ENCODE measurements around the gene MAPK10. TPM values are rescaled to one million over a fixed set of nuclear protein-coding genes. Genes with fewer than 3 reads are reported as not detected.
A peak's percentile ranks its signal among the peaks of the same experiment; 100 is the strongest.

The MAPK10 gene
- total and polyA plus RNA-seq, 10 of the 15 experiments (the other 5 are each of a cell fraction or from before 2014, with no cell fraction given) = 1.1 to 4.2 (median 2.4) TPM

- no peak for TF ChIP-seq ZBTB40 (IDR thresholded peaks at IDR 0.05; ENCODE audit: borderline replicate concordance)
- no peak for TF ChIP-seq SREBF1 (IDR thresholded peaks at IDR 0.05; ENCODE audit: low read length)
These were observed 404.1 kb downstream of the MAPK10 start (continued) for GRCh38 chr4:85955620-85956292.

GRCh38 chr4:85953651-85954018 lies 406.2 kb downstream of the MAPK10 start:
- intact Hi-C loops (cut with micrococcal nuclease; ENCODE audit: unreplicated experiment) (loop anchor here (2.0 kb wide), 1 partner anchor 13 kb away; no protein-coding TSS in a partner anchor), in situ Hi-C loops (cut with MboI) (no loop called here)
- no peaks in the 10 kb centered on the region for H3K79me2 ChIP-seq (ENCODE audit: control insufficient read depth, insufficient read depth, low read length)
- H2AFZ ChIP-seq (ENCODE audit: control insufficient read depth, low read depth, low read length) = no peak overlapping the region
- ATAC-seq (peak; percentile 27; the same call in 1 of the 3 replicates), DNase-seq (ENCODE audit: low read depth, low spot score) (no peak), FAIRE-seq (no peak)
- no peaks in the 10 kb centered on the region for H3K4me1 ChIP-seq (ENCODE audit: control insufficient read depth, insufficient read depth, low read length)
- no peaks in the 10 kb centered on the region for H3K27me3 ChIP-seq (replicated peaks in 1 of 2; ENCODE audit: control insufficient read depth in 2 of 2, insufficient read depth in 2 of 2, low read length in 1 of 2)
- POLR2A ChIA-PET = no interaction called here
- CTCF ChIA-PET = interaction anchor here (0.9 kb wide), 1 partner anchor 16 kb away, joined by 3 read pairs; no protein-coding TSS in a partner anchor
- BruUV-seq (replicated peaks) = no TSS peak
- TF ChIP-seq SUPT20H (IDR thresholded peaks at IDR 0.05; ENCODE audit: borderline replicate concordance, control insufficient read depth, low read depth, low read length) = no peak
- TF ChIP-seq NR2C1 (IDR thresholded peaks at IDR 0.05) = no peak
- no peak for TF ChIP-seq BCL11A (IDR thresholded peaks at IDR 0.05; ENCODE audit: low read depth, low read length)
- no peaks in the 10 kb centered on the region for H4K20me1 ChIP-seq (ENCODE audit: control insufficient read depth, insufficient read depth)
- SMC1A ChIA-PET (ENCODE audit: uncharacterized antibody, unreplicated experiment) = interaction anchor here (0.8 to 1.3 kb wide), 4 partner anchors 11 to 47 kb away, joined by 3 to 7 read pairs (median 4); no protein-coding TSS in a partner anchor
- H3K9ac ChIP-seq (ENCODE audit: control insufficient read depth, insufficient read depth, low read length) = no peak overlapping the region
- H3K4me3 ChIP-seq = no peak overlapping the region
- no peaks in the 10 kb centered on the region for H3K36me3 ChIP-seq (ENCODE audit: control insufficient read depth in 2 of 2, insufficient read depth in 2 of 2, low read length in 1 of 2)
- H3K9me3 ChIP-seq (replicated peaks; ENCODE audit: control insufficient read depth, insufficient read depth, low read length) = no peaks in the 10 kb centered on the region
- H3K27ac ChIP-seq (ENCODE audit: control insufficient read depth, insufficient read depth) = no peak overlapping the region
- 30% methylated on average over 3 of the region's 3 CpGs for WGBS (ENCODE audit: insufficient coverage, insufficient replicate concordance, low lambda C conversion rate, missing lambda C conversion rate)
- RAD21 ChIA-PET (ENCODE audit: unreplicated experiment) = no interaction called here
- no peak overlapping the region for H3K4me2 ChIP-seq (ENCODE audit: control insufficient read depth, insufficient read depth)

All from GM12878 (cell line).